HepG2 (cell line): ENCODE results near the gene DDR2. TPM values are rescaled to one million over a fixed set of nuclear protein-coding genes. Genes with fewer than 3 reads are reported as not detected.

ENCODE experiments used
- ATAC-seq: fragments of 200-7000 bp; cut with Tn5 transposase; 3 replicates; pipeline ENCODE4 v1.9.1; 2020; ENCODE audit warnings: mild to moderate bottlenecking, moderate library complexity
- BruUV-seq: library from RNA; stranded (reverse); fragments of 400-500 nt; replicated peaks from 2 replicates; lab custom pipeline; 2021; lab: Mats Ljungman, UMichigan
- CTCF ChIA-PET: fragments of 300-600 bp; formaldehyde crosslinking; extraction: SDS; loops from one replicate; lab custom pipeline; 2021; ENCODE audit warnings: low total read pairs, inconsistent platforms, low intra/inter-chr PET ratio; lab: Yijun Ruan, JAX
- POLR2A ChIA-PET: fragments of 350-600 bp; sonication (Branson Sonifier 250); formaldehyde crosslinking; loops from one replicate; lab custom pipeline; 2020; ENCODE audit warnings: antibody characterized with exemption, inconsistent platforms; lab: Yijun Ruan, JAX
- DNase-seq: peaks from one replicate; pipeline ENCODE4 v3.0.0-alpha.2; 2015; ENCODE audit warnings: low spot score
- FAIRE-seq: peaks from 3 replicates; lab custom pipeline; 2011; peaks lifted over from hg19 to GRCh38; lab: Jason Lieb, UNC
- H2AFZ ChIP-seq: one replicate; pipeline ENCODE4 v1.6.1; 2011; ENCODE audit warnings: low read length, inconsistent platforms
- H3K27ac ChIP-seq: fragments of 300-600 bp; 3 replicates; pipeline ENCODE4 v1.8.0; 2011; ENCODE audit warnings: mixed run types, mild to moderate bottlenecking, mixed read lengths, low read length, inconsistent platforms; ENCODE audit not compliant: insufficient read depth; ENCODE audit errors: extremely low read length
- H3K27me3 ChIP-seq, 2 experiments: fragments of 200-600 bp in 1 of 2; 2 replicates in 1 of 2; 3 replicates in 1 of 2; pipeline versions ENCODE4 v1.6.0 to v1.8.0; 2011; ENCODE audit warnings: low read length in 2 of 2, mild to moderate bottlenecking in 2 of 2, moderate library complexity in 2 of 2, inconsistent platforms in 1 of 2; ENCODE audit not compliant: insufficient read depth in 2 of 2, control insufficient read depth in 1 of 2
- H3K36me3 ChIP-seq, 2 experiments: fragments of 200-600 bp in 1 of 2; replicated peaks in 1 of 2; 2 replicates in 1 of 2; 3 replicates in 1 of 2; pipeline versions ENCODE4 v1.5.1 to v1.8.0; 2011; ENCODE audit warnings: low read length in 2 of 2, inconsistent platforms in 1 of 2; ENCODE audit not compliant: insufficient read depth in 2 of 2, control insufficient read depth in 1 of 2
- H3K4me1 ChIP-seq: 2 replicates; pipeline ENCODE4 v1.5.1; 2012; ENCODE audit warnings: low read length, inconsistent platforms; ENCODE audit not compliant: insufficient read depth
- H3K4me2 ChIP-seq: 2 replicates; pipeline ENCODE4 v1.6.0; 2011; ENCODE audit warnings: low read depth, low read length, inconsistent platforms
- H3K4me3 ChIP-seq, 3 experiments: fragments of 200-600 bp in 1 of 3; sonication (generic), shearing (Covaris generic) in 1 of 3; replicated peaks in 1 of 3; 2 replicates each; pipeline ENCODE4 v1.5.1; 2011 to 2016; ENCODE audit warnings: low read length in 3 of 3, inconsistent platforms in 2 of 3, low read depth in 2 of 3, mild to moderate bottlenecking in 2 of 3, control low read depth in 1 of 3, mixed read lengths in 1 of 3; ENCODE audit not compliant: insufficient read depth in 1 of 3
- H3K79me2 ChIP-seq: one replicate; pipeline ENCODE4 v1.6.1; 2011; ENCODE audit warnings: low read length, inconsistent platforms; ENCODE audit not compliant: insufficient read depth
- H3K9ac ChIP-seq: 2 replicates; pipeline ENCODE4 v1.6.0; 2011; ENCODE audit warnings: mild to moderate bottlenecking, low read depth, low read length, inconsistent platforms; ENCODE audit not compliant: insufficient read depth
- H3K9me3 ChIP-seq: 2 replicates; pipeline ENCODE4 v1.5.1; 2012; ENCODE audit warnings: mild to moderate bottlenecking, low read length
- H4K20me1 ChIP-seq: 2 replicates; pipeline ENCODE4 v1.6.0; 2011; ENCODE audit warnings: inconsistent platforms, mild to moderate bottlenecking, low read length, moderate library complexity; ENCODE audit not compliant: insufficient read depth
- HMGXB4 ChIP-seq, 2 experiments: sonication (generic) in 1 of 2; formaldehyde crosslinking in 1 of 2; IDR thresholded peaks; 2 replicates each; pipeline versions ENCODE4 v1.4.0 to v1.6.1; 2018 to 2020; ENCODE audit warnings: missing genetic modification reagents in 2 of 2, borderline replicate concordance in 1 of 2, low read depth in 1 of 2, mild to moderate bottlenecking in 1 of 2, missing biosample characterization in 1 of 2
- HNF1B ChIP-seq: sonication (generic); formaldehyde crosslinking; IDR thresholded peaks from 2 replicates; pipeline ENCODE4 v1.5.1; 2020; ENCODE audit warnings: mild to moderate bottlenecking, moderate library complexity, missing genetic modification reagents
- PRDM10 ChIP-seq: sonication (generic); formaldehyde crosslinking; IDR thresholded peaks from 2 replicates; pipeline ENCODE4 v1.4.0; 2020; ENCODE audit warnings: low read depth, missing genetic modification reagents
- PRDM15 ChIP-seq: sonication (generic); formaldehyde crosslinking; IDR thresholded peaks from 2 replicates; pipeline ENCODE4 v1.4.0; 2020; ENCODE audit warnings: missing genetic modification reagents
- SIN3A ChIP-seq: IDR thresholded peaks from 2 replicates; pipeline ENCODE4 v1.6.1; 2011; ENCODE audit warnings: low read depth, mild to moderate bottlenecking, control low read depth, low read length, borderline replicate concordance
- ZNF776 ChIP-seq: sonication (generic); formaldehyde crosslinking; IDR thresholded peaks from 2 replicates; pipeline ENCODE4 v1.4.0; 2020; ENCODE audit warnings: mild to moderate bottlenecking, missing genetic modification reagents
- ZSCAN25 ChIP-seq: sonication (generic); formaldehyde crosslinking; IDR thresholded peaks from 2 replicates; pipeline ENCODE4 v1.8.0; 2022; ENCODE audit warnings: mild to moderate bottlenecking, missing genetic modification reagents
- WGBS: methylation state at CpG from one replicate; pipeline ENCODE4 v1.1.6; 2017; ENCODE audit warnings: low lambda C conversion rate; 5-methylcytosine and 5-hydroxymethylcytosine counted together
- in situ Hi-C: cut with HindIII; loops from 2 replicates; pipeline ENCODE4 v1.10.0; 2017; ENCODE audit warnings: low pct_unique_long_range_greater_than_20kb; ENCODE audit not compliant: extremely low pct_ligation_motif_present
- intact Hi-C: fragments of 100-400 bp; cut with micrococcal nuclease; formaldehyde crosslinking; loops from one replicate; pipeline ENCODE4 v1.10.0; 2022; ENCODE audit not compliant: unreplicated experiment
- polyA plus RNA-seq, 8 experiments: library from polyadenylated mRNA; depleted of rRNA in 3 of 8; stranded (reverse) in 7 of 8; unstranded in 1 of 8; fragments of >200 nt; fragmentation: Illumina TruSeq in 4 of 8; extraction: Trizol in 4 of 8; gene quantifications; 2 replicates each; pipeline versions ENCODE4 v1.2.1 to v1.2.3, GENCODE V29; 2011 to 2016; ENCODE audit warnings: low read depth in 4 of 8, missing spikeins in 1 of 8, mixed read lengths in 1 of 8; ENCODE audit not compliant: insufficient read depth in 1 of 8
- total RNA-seq, 5 experiments: library from RNA; depleted of rRNA; stranded (reverse); fragments of >200 nt; fragmentation: Illumina TruSeq; extraction: Trizol; gene quantifications; 2 replicates each; pipeline ENCODE4 v1.2.3, GENCODE V29; 2016; ENCODE audit warnings: low read depth in 1 of 5

The DDR2 gene
- total and polyA plus RNA-seq, 2 of the 13 experiments (the other 11 are each of a cell fraction or from before 2014, with no cell fraction given), result 0.36 to 0.38 TPM

GRCh38 chr1:162709132-162709860 lies 77.0 kb downstream of the DDR2 start (continued):
- TF ChIP-seq HNF1B (CRISPR knock-in tag) (no peak), ZNF776 (CRISPR knock-in tag) (no peak), SIN3A (no peak), ZSCAN25 (CRISPR knock-in tag) (no peak)
- TF ChIP-seq, all 625 proteins: peak for 0

GRCh38 chr1:162709870-162710269 lies 77.6 kb downstream of the DDR2 start:
- peaks cover 19% of the 10 kb centered on the region for H3K4me1 ChIP-seq
- H3K27ac ChIP-seq, result no peak overlapping the region
- WGBS, result 53% methylated on average over 1 of the region's 1 CpG
- no peaks in the 10 kb centered on the region for H4K20me1 ChIP-seq
- no peak overlapping the region for H2AFZ ChIP-seq
- no peaks in the 10 kb centered on the region for H3K9me3 ChIP-seq
- H3K4me2 ChIP-seq, result no peak overlapping the region
- no peaks in the 10 kb centered on the region for H3K79me2 ChIP-seq
- CTCF ChIA-PET, result no interaction called here
- no peak overlapping the region for H3K9ac ChIP-seq
- H3K36me3 ChIP-seq, result no peaks in the 10 kb centered on the region
- intact Hi-C loops (no loop called here), in situ Hi-C loops (no loop called here)
- no peak overlapping the region for H3K4me3 ChIP-seq
- TF ChIP-seq PRDM15 (CRISPR knock-in tag) (no peak), HMGXB4 (CRISPR knock-in tag; IDR thresholded peaks at IDR 0.05; ENCODE audit: borderline replicate concordance in 1 of 2, low read depth in 1 of 2) (no peak), PRDM10 (CRISPR knock-in tag) (no peak)
- TF ChIP-seq, all 625 proteins: peak for 0
- POLR2A ChIA-PET, result interaction anchor here (1.9 kb wide), 1 partner anchor 14 kb away, joined by 4 read pairs; no protein-coding TSS in a partner anchor
- FAIRE-seq (no peak), DNase-seq (no peak), ATAC-seq (no peak)
- H3K27me3 ChIP-seq, result no peaks in the 10 kb centered on the region
- BruUV-seq, result no TSS peak
